ENCODE data around the gene CBARP.

DNA sequence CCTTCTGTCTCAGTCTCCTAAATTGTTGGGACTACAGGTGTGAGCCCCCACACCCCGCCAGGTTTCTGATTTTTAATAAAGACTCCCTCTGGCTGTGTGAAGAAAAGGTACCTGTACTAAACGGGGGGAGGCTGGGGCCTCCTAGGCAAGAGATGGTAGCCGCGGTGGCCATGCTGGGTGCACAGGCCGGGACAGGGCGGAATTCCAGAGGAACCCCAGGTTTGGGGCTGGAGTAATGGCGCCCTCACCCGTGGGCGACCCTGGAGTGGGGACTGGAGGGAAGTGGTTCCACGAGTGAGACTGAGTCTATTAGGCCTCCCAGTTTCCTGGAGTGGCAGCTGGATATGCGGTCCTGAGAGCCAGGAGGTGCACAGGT is 1.6 kb upstream of the CBARP start:
- TF ChIP-seq CTCF (conservative IDR thresholded peaks at IDR 0.05 in 1 of 2, IDR thresholded peaks at IDR 0.05 in 1 of 2; ENCODE audit: extremely low read depth in 1 of 2, insufficient read depth in 1 of 2, low read depth in 1 of 2, low read length in 2 of 2) (no peak), EZH2 (IDR thresholded peaks at IDR 0.05; ENCODE audit: borderline replicate concordance, low read length) (no peak)

All from mammary epithelial cell (primary cell).